HEK293 (cell line): ENCODE data around the gene HSF5.
A peak's percentile ranks its signal among the peaks of the same experiment; 100 is the strongest.

ENCODE experiments used
- CTCF ChIA-PET: fragments of 350-600 bp; formaldehyde crosslinking; extraction: SDS; loops from one replicate; lab custom pipeline; 2021; ENCODE audit warnings: antibody characterized with exemption; lab: Yijun Ruan, JAX
- POLR2A ChIA-PET: fragments of 300-600 bp; formaldehyde crosslinking; extraction: SDS; loops from one replicate; lab custom pipeline; 2020; ENCODE audit warnings: antibody characterized with exemption, inconsistent platforms; lab: Yijun Ruan, JAX
- H3K27ac ChIP-seq: fragments of 200-500 bp; sonication (Bioruptor generic); 2 replicates; pipeline ENCODE4 v1.5.1; 2014; ENCODE audit warnings: low read depth, low read length, control low read depth, inconsistent platforms; ENCODE audit errors: extremely low read depth
- H3K36me3 ChIP-seq, 2 experiments: fragments of 200-500 bp in 1 of 2; sonication (Bioruptor generic) in 1 of 2; 1 replicate in 1 of 2; 2 replicates in 1 of 2; pipeline ENCODE4 v1.5.1; 2014 to 2017; ENCODE audit warnings: inconsistent platforms in 2 of 2, low read length in 2 of 2; ENCODE audit not compliant: control insufficient read depth in 2 of 2, insufficient read depth in 1 of 2
- H3K4me1 ChIP-seq: fragments of 200-500 bp; sonication (Bioruptor generic); 2 replicates; pipeline ENCODE4 v1.5.1; 2014; ENCODE audit warnings: mild to moderate bottlenecking, low read length, inconsistent platforms; ENCODE audit not compliant: control insufficient read depth, insufficient read depth
- H3K4me3 ChIP-seq: 2 replicates; pipeline ENCODE4 v1.5.1; 2011; ENCODE audit warnings: low read depth, mild to moderate bottlenecking, control low read depth, low read length, moderate library complexity
- H3K9me3 ChIP-seq: fragments of 200-500 bp; sonication (Bioruptor generic); 2 replicates; pipeline ENCODE4 v1.5.1; 2014; ENCODE audit warnings: low read depth, low read length, inconsistent platforms; ENCODE audit not compliant: control insufficient read depth, insufficient read depth
- IKZF3 ChIP-seq: fragments of 450-650 bp; IDR thresholded peaks from 2 replicates; pipeline ENCODE4 v1.5.0; 2018; ENCODE audit warnings: missing biosample characterization, mild to moderate bottlenecking, missing genetic modification characterization, moderate library complexity
- KLF10 ChIP-seq: fragments of 450-650 bp; IDR thresholded peaks from 2 replicates; pipeline ENCODE4 v1.5.1; 2018; ENCODE audit warnings: missing biosample characterization, mild to moderate bottlenecking, missing genetic modification characterization
- KLF7 ChIP-seq: fragments of 450-650 bp; formaldehyde crosslinking; IDR thresholded peaks from 2 replicates; pipeline ENCODE4 v1.5.1; 2016; ENCODE audit warnings: missing biosample characterization, missing genetic modification characterization, borderline replicate concordance
- SCRT2 ChIP-seq: fragments of 450-650 bp; formaldehyde crosslinking; IDR thresholded peaks from 2 replicates; pipeline ENCODE4 v1.5.1; 2016; ENCODE audit warnings: missing biosample characterization, missing genetic modification characterization
- TRIM28 ChIP-seq: IDR thresholded peaks from 2 replicates; pipeline ENCODE4 v1.6.1; 2011; ENCODE audit warnings: low read length, control low read depth, borderline replicate concordance
- ZBTB48 ChIP-seq: fragments of 450-650 bp; formaldehyde crosslinking; IDR thresholded peaks from 2 replicates; pipeline ENCODE4 v1.5.1; 2016; ENCODE audit warnings: missing biosample characterization, missing genetic modification characterization
- ZNF184 ChIP-seq: fragments of 450-650 bp; IDR thresholded peaks from 2 replicates; pipeline ENCODE4 v1.5.1; 2018; ENCODE audit warnings: missing biosample characterization, mild to moderate bottlenecking, missing genetic modification characterization
- ZNF221 ChIP-seq: fragments of 450-650 bp; formaldehyde crosslinking; IDR thresholded peaks from 2 replicates; pipeline ENCODE4 v1.5.1; 2017; ENCODE audit warnings: missing biosample characterization, missing genetic modification characterization, borderline replicate concordance
- ZNF24 ChIP-seq: fragments of 450-650 bp; formaldehyde crosslinking; IDR thresholded peaks from 2 replicates; pipeline ENCODE4 v1.5.1; 2016; ENCODE audit warnings: missing biosample characterization, missing genetic modification characterization
- ZNF302 ChIP-seq: fragments of 450-650 bp; formaldehyde crosslinking; IDR thresholded peaks from 2 replicates; pipeline ENCODE4 v1.5.1; 2016; ENCODE audit warnings: missing biosample characterization, missing genetic modification characterization, low read depth
- ZNF366 ChIP-seq: fragments of 450-650 bp; formaldehyde crosslinking; conservative IDR thresholded peaks from 2 replicates; pipeline ENCODE4 v1.5.1; 2016; ENCODE audit warnings: missing biosample characterization, missing genetic modification characterization
- ZNF394 ChIP-seq: fragments of 450-650 bp; formaldehyde crosslinking; IDR thresholded peaks from 2 replicates; pipeline ENCODE4 v1.5.1; 2016; ENCODE audit warnings: missing biosample characterization, missing genetic modification characterization, mild to moderate bottlenecking, moderate library complexity, borderline replicate concordance
- ZNF600 ChIP-seq: fragments of 450-650 bp; formaldehyde crosslinking; IDR thresholded peaks from 2 replicates; pipeline ENCODE4 v1.5.1; 2016; ENCODE audit warnings: missing biosample characterization, missing genetic modification characterization
- ZNF76 ChIP-seq: fragments of 450-650 bp; formaldehyde crosslinking; IDR thresholded peaks from 2 replicates; pipeline ENCODE4; 2016; ENCODE audit warnings: low read depth, missing biosample characterization, missing genetic modification characterization, borderline replicate concordance
- TF ChIP-seq, protein P1 (sequence below): fragments of 450-650 bp; formaldehyde crosslinking; IDR thresholded peaks from 2 replicates; pipeline ENCODE4 v1.5.1; 2016; ENCODE audit warnings: missing biosample characterization, missing genetic modification characterization
- TF ChIP-seq, protein P2 (sequence below): fragments of 450-650 bp; formaldehyde crosslinking; IDR thresholded peaks from 2 replicates; pipeline ENCODE4 v1.5.1; 2016; ENCODE audit warnings: missing biosample characterization, missing genetic modification characterization

Gene HSF5

DNA sequence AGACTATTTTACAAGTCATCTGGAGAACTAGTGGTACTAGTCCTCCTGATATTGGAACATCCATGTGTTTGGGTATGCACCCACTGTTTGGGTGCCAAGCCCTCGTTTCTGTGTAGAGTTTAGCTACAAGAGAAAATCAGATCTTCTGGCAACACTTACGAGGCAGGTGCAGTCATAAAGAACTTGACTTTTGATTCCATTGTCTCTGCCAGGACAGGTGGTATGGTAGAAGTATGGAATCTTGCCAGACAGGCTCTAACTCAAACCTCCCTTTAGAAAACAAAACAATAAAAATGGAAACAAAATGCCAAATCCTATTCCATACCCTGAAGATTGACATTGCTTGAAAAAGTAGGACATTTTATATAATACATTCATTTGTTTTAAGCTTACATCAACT lies 86.9 kb downstream of the HSF5 start (continued):
- TF ChIP-seq IKZF3 (no peak), ZNF76 (tag by site-specific recombination) (no peak), ZBTB48 (tag by site-specific recombination) (no peak), TRIM28 (no peak), ZNF302 (tag by site-specific recombination) (no peak), ZNF600 (tag by site-specific recombination) (no peak), KLF7 (no peak), ZNF394 (tag by site-specific recombination) (no peak), ZNF24 (tag by site-specific recombination) (no peak)
- TF ChIP-seq, protein P1, sequence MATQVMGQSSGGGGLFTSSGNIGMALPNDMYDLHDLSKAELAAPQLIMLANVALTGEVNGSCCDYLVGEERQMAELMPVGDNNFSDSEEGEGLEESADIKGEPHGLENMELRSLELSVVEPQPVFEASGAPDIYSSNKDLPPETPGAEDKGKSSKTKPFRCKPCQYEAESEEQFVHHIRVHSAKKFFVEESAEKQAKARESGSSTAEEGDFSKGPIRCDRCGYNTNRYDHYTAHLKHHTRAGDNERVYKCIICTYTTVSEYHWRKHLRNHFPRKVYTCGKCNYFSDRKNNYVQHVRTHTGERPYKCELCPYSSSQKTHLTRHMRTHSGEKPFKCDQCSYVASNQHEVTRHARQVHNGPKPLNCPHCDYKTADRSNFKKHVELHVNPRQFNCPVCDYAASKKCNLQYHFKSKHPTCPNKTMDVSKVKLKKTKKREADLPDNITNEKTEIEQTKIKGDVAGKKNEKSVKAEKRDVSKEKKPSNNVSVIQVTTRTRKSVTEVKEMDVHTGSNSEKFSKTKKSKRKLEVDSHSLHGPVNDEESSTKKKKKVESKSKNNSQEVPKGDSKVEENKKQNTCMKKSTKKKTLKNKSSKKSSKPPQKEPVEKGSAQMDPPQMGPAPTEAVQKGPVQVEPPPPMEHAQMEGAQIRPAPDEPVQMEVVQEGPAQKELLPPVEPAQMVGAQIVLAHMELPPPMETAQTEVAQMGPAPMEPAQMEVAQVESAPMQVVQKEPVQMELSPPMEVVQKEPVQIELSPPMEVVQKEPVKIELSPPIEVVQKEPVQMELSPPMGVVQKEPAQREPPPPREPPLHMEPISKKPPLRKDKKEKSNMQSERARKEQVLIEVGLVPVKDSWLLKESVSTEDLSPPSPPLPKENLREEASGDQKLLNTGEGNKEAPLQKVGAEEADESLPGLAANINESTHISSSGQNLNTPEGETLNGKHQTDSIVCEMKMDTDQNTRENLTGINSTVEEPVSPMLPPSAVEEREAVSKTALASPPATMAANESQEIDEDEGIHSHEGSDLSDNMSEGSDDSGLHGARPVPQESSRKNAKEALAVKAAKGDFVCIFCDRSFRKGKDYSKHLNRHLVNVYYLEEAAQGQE (tag by site-specific recombination), result no peak

DNA sequence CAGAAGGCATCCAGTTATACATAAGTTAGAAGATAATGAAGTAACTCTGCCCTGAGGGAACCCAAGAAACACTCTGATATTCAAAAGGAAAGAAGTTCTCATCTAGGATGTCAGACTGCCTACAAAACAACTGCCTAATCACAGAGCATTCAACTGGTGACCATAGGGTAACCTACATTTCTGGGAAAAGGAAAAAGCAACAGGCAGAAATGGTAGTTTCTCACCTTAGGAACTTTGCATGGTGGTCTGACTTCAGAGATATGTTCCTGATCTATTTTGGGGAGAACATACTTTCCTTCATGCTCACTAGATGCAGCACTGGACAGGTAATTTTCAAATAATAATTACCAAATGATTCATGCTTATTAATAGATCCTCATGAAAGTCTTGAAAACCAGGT lies 87.4 kb downstream of the HSF5 start:
- no peaks in the 10 kb centered on the region for H3K9me3 ChIP-seq
- TF ChIP-seq SCRT2 (peak; percentile 92), ZNF184 (tag by site-specific recombination) (no peak)
- no peak overlapping the region for H3K27ac ChIP-seq
- H3K4me1 ChIP-seq, result peaks cover 34% of the 10 kb centered on the region
- ChIA-PET CTCF (interaction anchor here (1.1 kb wide), 1 partner anchor 83 kb away, joined by 3 read pairs; no protein-coding TSS in a partner anchor), POLR2A (no interaction called here)
- no peaks in the 10 kb centered on the region for H3K36me3 ChIP-seq
- no peak overlapping the region for H3K4me3 ChIP-seq

DNA sequence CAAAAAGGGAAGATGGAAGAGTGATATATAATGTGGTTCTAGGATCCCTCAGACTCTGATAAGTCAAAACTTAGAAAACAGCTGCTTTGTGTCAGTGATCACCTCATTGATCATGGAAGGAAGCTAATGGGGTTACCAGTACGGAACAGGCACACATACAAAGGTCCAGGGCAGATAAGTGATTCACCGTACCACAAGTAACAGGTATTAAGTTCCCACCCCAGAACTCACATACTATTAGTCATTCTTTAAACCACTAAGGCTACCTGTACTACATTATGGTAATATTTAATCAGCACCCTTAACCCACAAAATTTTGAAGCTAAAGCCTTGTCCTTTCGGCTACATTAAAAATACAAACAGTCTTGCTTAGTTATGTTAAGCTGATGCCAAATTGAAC lies 88.2 kb downstream of the HSF5 start:
- no peaks in the 10 kb centered on the region for H3K36me3 ChIP-seq
- peaks cover 34% of the 10 kb centered on the region for H3K4me1 ChIP-seq
- POLR2A ChIA-PET, result interaction anchor here (1.0 kb wide), 1 partner anchor 18 kb away, joined by 3 read pairs; the partner anchor contains the start of gene RNF43
- H3K4me3 ChIP-seq, result no peak overlapping the region
- TF ChIP-seq, protein P2, sequence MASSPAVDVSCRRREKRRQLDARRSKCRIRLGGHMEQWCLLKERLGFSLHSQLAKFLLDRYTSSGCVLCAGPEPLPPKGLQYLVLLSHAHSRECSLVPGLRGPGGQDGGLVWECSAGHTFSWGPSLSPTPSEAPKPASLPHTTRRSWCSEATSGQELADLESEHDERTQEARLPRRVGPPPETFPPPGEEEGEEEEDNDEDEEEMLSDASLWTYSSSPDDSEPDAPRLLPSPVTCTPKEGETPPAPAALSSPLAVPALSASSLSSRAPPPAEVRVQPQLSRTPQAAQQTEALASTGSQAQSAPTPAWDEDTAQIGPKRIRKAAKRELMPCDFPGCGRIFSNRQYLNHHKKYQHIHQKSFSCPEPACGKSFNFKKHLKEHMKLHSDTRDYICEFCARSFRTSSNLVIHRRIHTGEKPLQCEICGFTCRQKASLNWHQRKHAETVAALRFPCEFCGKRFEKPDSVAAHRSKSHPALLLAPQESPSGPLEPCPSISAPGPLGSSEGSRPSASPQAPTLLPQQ, result no peak
- TF ChIP-seq KLF10, result no peak
- TF ChIP-seq ZNF366 (tag by site-specific recombination), result no peak
- TF ChIP-seq ZNF221 (tag by site-specific recombination), result no peak
- TF ChIP-seq, all 188 proteins: peak for 0
- no peak overlapping the region for H3K27ac ChIP-seq
- no peaks in the 10 kb centered on the region for H3K9me3 ChIP-seq
- CTCF ChIA-PET, result interaction anchor here (0.6 to 1.1 kb wide), 3 partner anchors 48 to 150 kb away, joined by 3 read pairs; partner anchors contain the start of gene SUPT4H1
